ENCODE measurements around the gene GLT1D1.

GRCh38 chr12:128872303-128872702 lies 19.0 kb downstream of the GLT1D1 start:
- no peak for TF ChIP-seq EZH2 (IDR thresholded peaks at IDR 0.05; ENCODE audit: low read length, unreplicated experiment)
- TF ChIP-seq, protein P1, sequence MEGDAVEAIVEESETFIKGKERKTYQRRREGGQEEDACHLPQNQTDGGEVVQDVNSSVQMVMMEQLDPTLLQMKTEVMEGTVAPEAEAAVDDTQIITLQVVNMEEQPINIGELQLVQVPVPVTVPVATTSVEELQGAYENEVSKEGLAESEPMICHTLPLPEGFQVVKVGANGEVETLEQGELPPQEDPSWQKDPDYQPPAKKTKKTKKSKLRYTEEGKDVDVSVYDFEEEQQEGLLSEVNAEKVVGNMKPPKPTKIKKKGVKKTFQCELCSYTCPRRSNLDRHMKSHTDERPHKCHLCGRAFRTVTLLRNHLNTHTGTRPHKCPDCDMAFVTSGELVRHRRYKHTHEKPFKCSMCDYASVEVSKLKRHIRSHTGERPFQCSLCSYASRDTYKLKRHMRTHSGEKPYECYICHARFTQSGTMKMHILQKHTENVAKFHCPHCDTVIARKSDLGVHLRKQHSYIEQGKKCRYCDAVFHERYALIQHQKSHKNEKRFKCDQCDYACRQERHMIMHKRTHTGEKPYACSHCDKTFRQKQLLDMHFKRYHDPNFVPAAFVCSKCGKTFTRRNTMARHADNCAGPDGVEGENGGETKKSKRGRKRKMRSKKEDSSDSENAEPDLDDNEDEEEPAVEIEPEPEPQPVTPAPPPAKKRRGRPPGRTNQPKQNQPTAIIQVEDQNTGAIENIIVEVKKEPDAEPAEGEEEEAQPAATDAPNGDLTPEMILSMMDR (conservative IDR thresholded peaks at IDR 0.05; ENCODE audit: low read depth, low read length), result no peak

All from PC-3 (cell line).